H9 (cell line): ENCODE data around the gene RRAD. TPM values are rescaled to one million over a fixed set of nuclear protein-coding genes. Genes with fewer than 3 reads are reported as not detected.

Experiments used
- DNase-seq: peaks from one replicate; pipeline ENCODE4 v3.0.0-alpha.2; 2017
- H2AFZ ChIP-seq: one replicate; pipeline ENCODE4 v1.6.1; 2013; ENCODE audit warnings: mild to moderate bottlenecking, low read length, control low read depth, moderate library complexity
- H2AK5ac ChIP-seq: 2 replicates; pipeline ENCODE4 v1.6.1; 2013; ENCODE audit warnings: low read length, control low read depth, mixed read lengths; ENCODE audit not compliant: insufficient read length
- H2BK120ac ChIP-seq: one replicate; pipeline ENCODE4 v1.6.1; 2013; ENCODE audit warnings: low read depth, mild to moderate bottlenecking, low read length, control low read depth, inconsistent platforms; ENCODE audit not compliant: poor library complexity, severe bottlenecking
- H2BK12ac ChIP-seq: 2 replicates; pipeline ENCODE4 v1.6.1; 2013; ENCODE audit warnings: low read length, control low read depth, mixed read lengths, low read depth; ENCODE audit not compliant: insufficient read length
- H2BK15ac ChIP-seq: 2 replicates; pipeline ENCODE4 v1.6.1; 2013; ENCODE audit warnings: low read depth, low read length, control low read depth
- H2BK20ac ChIP-seq: one replicate; pipeline ENCODE4 v1.6.1; 2013; ENCODE audit warnings: low read depth, mild to moderate bottlenecking, low read length, control low read depth, inconsistent platforms; ENCODE audit not compliant: poor library complexity, severe bottlenecking
- H2BK5ac ChIP-seq: 2 replicates; pipeline ENCODE4 v1.6.1; 2013; ENCODE audit warnings: low read length, control low read depth, mixed read lengths; ENCODE audit not compliant: insufficient read length
- H3K14ac ChIP-seq: 2 replicates; pipeline ENCODE4 v1.6.1; 2013; ENCODE audit warnings: low read length, control low read depth; ENCODE audit not compliant: insufficient read depth
- H3K18ac ChIP-seq: 2 replicates; pipeline ENCODE4 v1.6.1; 2013; ENCODE audit warnings: low read depth, mild to moderate bottlenecking, mixed read lengths, low read length, control low read depth; ENCODE audit not compliant: insufficient read length
- H3K23ac ChIP-seq: 2 replicates; pipeline ENCODE4 v1.6.1; 2013; ENCODE audit warnings: low read length, control low read depth, mixed read lengths, low read depth; ENCODE audit not compliant: insufficient read length
- H3K23me2 ChIP-seq: 2 replicates; pipeline ENCODE4 v1.6.1; 2013; ENCODE audit warnings: low read depth, mild to moderate bottlenecking, mixed read lengths, low read length, control low read depth; ENCODE audit not compliant: insufficient read length, poor library complexity, severe bottlenecking
- H3K27ac ChIP-seq: 2 replicates; pipeline ENCODE4 v1.5.1; 2013; ENCODE audit warnings: low read length, control low read depth, mixed read lengths, low read depth; ENCODE audit not compliant: insufficient read length
- H3K27me3 ChIP-seq: 2 replicates; pipeline ENCODE4 v1.6.1; 2013; ENCODE audit warnings: low read length, control low read depth, inconsistent platforms; ENCODE audit not compliant: insufficient read depth
- H3K4ac ChIP-seq: 2 replicates; pipeline ENCODE4 v1.6.1; 2013; ENCODE audit warnings: low read depth, mild to moderate bottlenecking, control low read depth, inconsistent platforms, low read length, moderate library complexity
- H3K4me1 ChIP-seq: 2 replicates; pipeline ENCODE4 v1.6.1; 2013; ENCODE audit warnings: low read length, control low read depth, inconsistent platforms; ENCODE audit not compliant: insufficient read depth
- H3K4me2 ChIP-seq: 2 replicates; pipeline ENCODE4 v1.6.1; 2013; ENCODE audit warnings: low read length, control low read depth, mixed read lengths; ENCODE audit not compliant: insufficient read length, insufficient read depth
- H3K56ac ChIP-seq: 2 replicates; pipeline ENCODE4 v1.6.1; 2013; ENCODE audit warnings: low read depth, mild to moderate bottlenecking, mixed read lengths, low read length, control low read depth; ENCODE audit not compliant: insufficient read length
- H3K79me1 ChIP-seq: 2 replicates; pipeline ENCODE4 v1.6.1; 2013; ENCODE audit warnings: low read depth, mild to moderate bottlenecking, moderate library complexity, low read length, control low read depth, inconsistent platforms; ENCODE audit not compliant: insufficient read depth, poor library complexity, severe bottlenecking
- H3K79me2 ChIP-seq: 2 replicates; pipeline ENCODE4 v1.6.1; 2013; ENCODE audit warnings: low read length, control low read depth, inconsistent platforms; ENCODE audit not compliant: insufficient read depth
- H3K9ac ChIP-seq: 2 replicates; pipeline ENCODE4 v1.6.1; 2013; ENCODE audit warnings: low read length, control low read depth, mixed read lengths; ENCODE audit not compliant: insufficient read length; ENCODE audit errors: extremely low read depth
- H3K9me3 ChIP-seq: one replicate; pipeline ENCODE4 v1.6.1; 2013; ENCODE audit warnings: low read depth, low read length, inconsistent platforms; ENCODE audit not compliant: control insufficient read depth
- H3T11ph ChIP-seq: one replicate; pipeline ENCODE4 v1.6.1; 2013; ENCODE audit warnings: mild to moderate bottlenecking, low read length, control low read depth, inconsistent platforms
- H4K20me1 ChIP-seq: one replicate; pipeline ENCODE4 v1.6.1; 2013; ENCODE audit not compliant: control insufficient read depth, insufficient read length, insufficient read depth
- H4K5ac ChIP-seq: 2 replicates; pipeline ENCODE4 v1.6.1; 2013; ENCODE audit warnings: low read depth, mild to moderate bottlenecking, mixed read lengths, low read length, control low read depth; ENCODE audit not compliant: insufficient read length
- H4K8ac ChIP-seq: replicated peaks from 2 replicates; pipeline ENCODE4 v1.6.1; 2013; ENCODE audit warnings: low read length, control low read depth, mixed read lengths, low read depth; ENCODE audit not compliant: insufficient read length
- H4K91ac ChIP-seq: 2 replicates; pipeline ENCODE4 v1.6.1; 2013; ENCODE audit warnings: low read depth, mild to moderate bottlenecking, moderate library complexity, mixed read lengths, low read length, control low read depth; ENCODE audit not compliant: insufficient read length
- H3K27ac Mint-ChIP-seq, 3 experiments: 2 replicates in 2 of 3; 3 replicates in 1 of 3; pipeline ENCODE4 v1.8.0; 2020 to 2021; ENCODE audit warnings: mixed read lengths in 3 of 3, mild to moderate bottlenecking in 1 of 3, moderate library complexity in 1 of 3
- H3K27me3 Mint-ChIP-seq: 2 replicates; pipeline ENCODE4 v1.8.0; 2021; ENCODE audit warnings: low read depth, mild to moderate bottlenecking, moderate library complexity, mixed read lengths
- H3K36me3 Mint-ChIP-seq, 3 experiments: 2 replicates in 2 of 3; 3 replicates in 1 of 3; pipeline ENCODE4 v1.8.0; 2020 to 2021; ENCODE audit warnings: low read depth in 3 of 3, mixed read lengths in 3 of 3; ENCODE audit not compliant: insufficient read depth in 1 of 3
- H3K4me1 Mint-ChIP-seq, 2 experiments: 2 replicates each; pipeline ENCODE4 v1.8.0; 2020; ENCODE audit warnings: mixed read lengths in 2 of 2
- H3K4me3 Mint-ChIP-seq, 2 experiments: 2 replicates in 1 of 2; 3 replicates in 1 of 2; pipeline ENCODE4 v1.8.0; 2020 to 2021; ENCODE audit warnings: mild to moderate bottlenecking in 2 of 2, mixed read lengths in 2 of 2, moderate library complexity in 1 of 2
- H3K9me3 Mint-ChIP-seq, 2 experiments: 2 replicates in 1 of 2; 3 replicates in 1 of 2; pipeline ENCODE4 v1.8.0; 2020; ENCODE audit warnings: mild to moderate bottlenecking in 2 of 2, mixed read lengths in 2 of 2, moderate library complexity in 1 of 2
- WGBS: extraction: QIAGEN DNeasy Blood & Tissue Kit; methylation state at CpG from one replicate; pipeline ENCODE4 v1.1.7; 2013; ENCODE audit warnings: missing lambda C conversion rate, low lambda C conversion rate, mixed read lengths; ENCODE audit not compliant: insufficient read length; ENCODE audit errors: extremely low coverage; 5-methylcytosine and 5-hydroxymethylcytosine counted together
- total RNA-seq: library from RNA; stranded (reverse); gene quantifications from 2 replicates; pipeline ENCODE4 v1.2.1, GENCODE V29; 2021
- TF ChIP-seq, protein P1 (sequence below): fragments of 200-600 bp; sonication (generic); conservative IDR thresholded peaks from 3 replicates; pipeline ENCODE4 v1.8.0; 2021; ENCODE audit warnings: antibody characterized with exemption, mild to moderate bottlenecking

The RRAD gene
- total RNA-seq, 1 experiment from 2014 or later, result 0.72 TPM

DNA sequence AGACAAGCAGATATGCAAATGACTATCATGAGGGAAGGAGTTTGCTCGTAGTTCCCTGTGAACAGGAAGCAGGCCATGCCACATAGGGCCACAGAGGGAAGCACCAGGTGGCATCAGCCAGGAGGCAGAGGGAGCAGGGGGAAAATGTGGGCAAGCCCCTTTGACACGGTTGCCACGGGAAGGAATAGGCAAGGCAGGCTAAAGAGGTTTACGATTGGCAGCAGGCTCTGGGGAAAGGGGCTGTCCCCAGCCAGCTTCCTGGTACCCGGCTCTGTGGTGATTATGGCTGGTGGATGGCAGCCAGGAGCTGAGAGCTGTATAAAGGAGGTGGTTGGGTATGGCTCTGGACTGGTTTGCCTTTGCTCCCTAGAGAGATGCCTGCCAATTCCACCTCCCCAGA, 36.6 kb upstream of the RRAD start:
- Histone ChIP-seq H4K91ac (no peak overlapping the region), H3K14ac (no peak overlapping the region), H3K9ac (no peak overlapping the region), H3K27ac (no peak overlapping the region), H3K79me2 (no peaks in the 10 kb centered on the region), H4K20me1 (no peaks in the 10 kb centered on the region), H3K4ac (no peak overlapping the region), H2AK5ac (no peak overlapping the region), H3T11ph (no peak overlapping the region), H3K4me1 (no peaks in the 10 kb centered on the region), H3K79me1 (no peaks in the 10 kb centered on the region), H4K5ac (no peak overlapping the region), H2BK12ac (no peak overlapping the region), H3K27me3 (no peaks in the 10 kb centered on the region), H3K18ac (no peak overlapping the region), H2BK120ac (no peak overlapping the region), H2BK15ac (no peak overlapping the region), H2BK20ac (no peak overlapping the region), H3K56ac (no peak overlapping the region), H4K8ac (no peak overlapping the region), H3K23ac (no peak overlapping the region), H3K9me3 (no peaks in the 10 kb centered on the region), H2AFZ (no peak overlapping the region), H3K23me2 (no peaks in the 10 kb centered on the region), H2BK5ac (no peak overlapping the region), H3K4me2 (no peak overlapping the region)
- Mint-ChIP-seq H3K36me3 (no peaks in the 10 kb centered on the region; a peak in 1 of 7 replicates), H3K4me1 (peaks cover 4 to 15% of the 10 kb centered on the region in 2 experiments), H3K9me3 (no peaks in the 10 kb centered on the region), H3K4me3 (peak overlapping the region in 1 of 2 experiments; percentile 79; a peak in 1 of 5 replicates), H3K27ac (no peak overlapping the region), H3K27me3 (peaks cover 16% of the 10 kb centered on the region)
- no peak for DNase-seq
- no CpG with 5 or more reads among the region's 5 CpGs for WGBS
- TF ChIP-seq, protein P1, sequence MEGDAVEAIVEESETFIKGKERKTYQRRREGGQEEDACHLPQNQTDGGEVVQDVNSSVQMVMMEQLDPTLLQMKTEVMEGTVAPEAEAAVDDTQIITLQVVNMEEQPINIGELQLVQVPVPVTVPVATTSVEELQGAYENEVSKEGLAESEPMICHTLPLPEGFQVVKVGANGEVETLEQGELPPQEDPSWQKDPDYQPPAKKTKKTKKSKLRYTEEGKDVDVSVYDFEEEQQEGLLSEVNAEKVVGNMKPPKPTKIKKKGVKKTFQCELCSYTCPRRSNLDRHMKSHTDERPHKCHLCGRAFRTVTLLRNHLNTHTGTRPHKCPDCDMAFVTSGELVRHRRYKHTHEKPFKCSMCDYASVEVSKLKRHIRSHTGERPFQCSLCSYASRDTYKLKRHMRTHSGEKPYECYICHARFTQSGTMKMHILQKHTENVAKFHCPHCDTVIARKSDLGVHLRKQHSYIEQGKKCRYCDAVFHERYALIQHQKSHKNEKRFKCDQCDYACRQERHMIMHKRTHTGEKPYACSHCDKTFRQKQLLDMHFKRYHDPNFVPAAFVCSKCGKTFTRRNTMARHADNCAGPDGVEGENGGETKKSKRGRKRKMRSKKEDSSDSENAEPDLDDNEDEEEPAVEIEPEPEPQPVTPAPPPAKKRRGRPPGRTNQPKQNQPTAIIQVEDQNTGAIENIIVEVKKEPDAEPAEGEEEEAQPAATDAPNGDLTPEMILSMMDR, result no peak
